ENCODE measurements around the gene PLA2G4D.

Gene PLA2G4D

DNA sequence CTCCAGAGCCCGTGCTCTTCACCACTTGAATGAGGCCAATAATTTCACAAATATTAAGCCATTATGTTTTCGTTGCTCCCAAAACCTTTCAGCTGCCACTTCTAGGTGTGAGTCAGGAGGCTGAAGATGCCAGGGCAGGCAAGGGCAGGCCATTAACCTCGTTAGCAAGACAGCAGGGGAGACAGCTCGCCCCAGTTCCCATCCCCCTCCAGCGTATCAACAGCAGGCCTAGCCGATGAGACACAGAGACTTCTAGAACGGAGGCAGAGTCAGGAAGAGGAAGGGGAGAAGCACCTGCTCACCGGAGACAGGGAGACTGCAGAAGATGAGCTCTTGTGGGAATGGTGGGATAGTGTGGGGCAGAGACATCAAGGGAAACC lies 45.6 kb downstream of the PLA2G4D start:
- no peak for DNase-seq

DNA sequence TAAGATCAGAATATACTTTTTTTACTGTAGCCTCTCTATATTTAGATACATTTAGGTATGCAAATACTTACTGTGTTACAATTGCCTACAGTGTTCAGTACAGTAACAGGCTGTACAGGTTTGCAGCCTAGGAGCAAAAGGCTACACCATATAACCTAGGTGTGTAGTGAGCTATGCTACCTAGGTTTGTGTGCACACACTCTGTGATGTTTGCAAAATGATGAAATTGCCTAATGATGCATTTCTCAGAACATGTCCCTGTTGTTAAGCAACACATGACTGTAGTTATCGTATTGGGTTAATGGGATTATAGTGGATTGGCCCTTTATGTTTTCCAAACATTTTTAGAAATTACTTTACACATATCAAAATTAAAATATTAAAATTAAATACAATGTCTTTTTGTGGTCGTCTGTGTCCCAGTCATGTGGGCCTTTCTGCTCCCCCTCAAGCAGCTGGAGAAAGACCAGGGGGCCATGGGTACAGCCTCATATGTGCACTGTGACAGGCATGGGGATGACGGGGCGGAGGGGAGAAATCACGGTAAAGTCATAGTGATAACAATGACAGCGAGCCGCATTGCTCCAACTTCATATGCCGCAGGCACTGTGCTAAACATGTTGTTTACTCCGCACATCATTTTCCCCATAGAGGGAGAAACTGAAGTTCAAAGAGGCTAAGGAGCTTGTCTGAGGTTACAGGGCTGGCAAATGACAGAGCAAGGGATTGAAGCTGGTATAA lies 46.1 kb downstream of the PLA2G4D start:
- DNase-seq = no peak

DNA sequence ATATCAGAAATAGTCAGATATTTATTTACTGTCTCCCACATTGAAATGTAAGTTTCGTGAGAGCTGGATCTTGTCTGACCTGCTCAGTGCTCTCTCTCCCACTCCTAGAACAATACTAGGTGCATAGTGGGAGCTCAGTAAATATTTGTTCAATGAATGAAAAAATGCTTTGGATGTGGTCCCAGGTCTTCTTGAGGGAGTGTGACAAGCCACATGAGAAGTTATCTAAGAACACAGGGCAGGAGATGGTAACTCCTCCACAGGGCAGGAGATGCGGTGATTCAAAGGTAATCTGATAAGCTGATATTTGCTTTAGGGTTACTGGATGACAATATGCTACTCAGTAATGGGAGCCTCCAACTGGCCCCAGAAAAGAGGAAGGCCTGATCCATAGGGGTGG lies 47.8 kb downstream of the PLA2G4D start:
- DNase-seq = no peak

DNA sequence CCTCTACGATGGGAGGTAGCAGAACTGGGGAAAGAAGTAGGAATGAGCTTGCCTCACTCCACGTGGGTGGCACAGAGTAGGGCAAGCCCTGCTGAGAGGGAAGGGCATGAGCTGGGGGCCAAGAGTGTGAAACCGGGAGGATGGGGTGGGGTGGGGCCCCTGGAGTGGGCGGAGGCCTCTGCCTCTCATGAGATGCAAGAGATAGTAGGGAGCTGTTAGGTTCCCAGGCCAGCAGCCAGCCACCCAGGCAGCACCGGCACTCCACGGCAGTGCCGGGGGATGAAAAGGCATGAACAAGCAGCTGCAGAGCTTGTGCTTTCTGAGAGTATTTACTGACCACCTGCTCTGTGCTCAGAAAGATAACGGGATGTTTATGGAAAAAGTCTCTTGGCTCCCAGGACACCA lies 49.1 kb downstream of the PLA2G4D start:
- no peak for DNase-seq

DNA sequence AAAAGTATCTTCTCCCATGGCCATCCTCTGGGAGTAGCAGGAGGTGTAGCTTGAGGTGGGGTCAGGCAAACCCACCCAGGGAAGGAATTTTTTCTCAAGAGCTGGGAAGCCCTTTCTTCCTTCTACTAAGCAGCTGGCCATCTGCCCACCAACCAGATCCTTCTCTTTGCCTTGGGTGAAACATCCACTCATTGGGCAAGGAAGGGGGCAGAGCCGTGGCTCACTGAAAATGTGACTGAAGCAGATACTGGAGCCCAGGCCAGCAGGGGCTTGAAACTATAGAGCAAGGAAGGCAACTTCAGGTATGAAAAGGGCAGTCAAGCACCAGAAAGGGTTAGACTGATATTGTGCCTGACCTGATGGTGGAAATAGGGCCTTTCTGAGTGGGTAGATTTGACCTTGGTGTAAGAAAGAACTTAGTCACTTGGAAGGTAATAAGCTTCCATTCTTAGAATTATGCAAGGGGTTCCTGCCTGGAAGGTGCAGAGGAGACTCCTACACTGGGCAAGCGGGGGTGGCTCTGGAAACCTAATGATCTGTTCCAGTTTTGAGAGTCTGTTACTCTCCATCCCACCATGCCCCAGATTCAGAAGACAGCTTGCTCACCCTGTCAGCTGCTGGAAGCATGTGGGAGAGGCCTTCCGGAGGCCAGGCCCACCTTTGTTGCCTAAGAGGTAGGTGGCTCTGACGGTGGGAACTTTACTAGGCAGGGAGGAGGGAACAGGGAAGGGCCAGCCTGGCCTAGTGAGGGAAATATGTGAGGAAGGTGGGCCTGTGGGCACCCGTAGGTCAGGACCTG lies 51.6 kb downstream of the PLA2G4D start:
- no peak for DNase-seq

DNA sequence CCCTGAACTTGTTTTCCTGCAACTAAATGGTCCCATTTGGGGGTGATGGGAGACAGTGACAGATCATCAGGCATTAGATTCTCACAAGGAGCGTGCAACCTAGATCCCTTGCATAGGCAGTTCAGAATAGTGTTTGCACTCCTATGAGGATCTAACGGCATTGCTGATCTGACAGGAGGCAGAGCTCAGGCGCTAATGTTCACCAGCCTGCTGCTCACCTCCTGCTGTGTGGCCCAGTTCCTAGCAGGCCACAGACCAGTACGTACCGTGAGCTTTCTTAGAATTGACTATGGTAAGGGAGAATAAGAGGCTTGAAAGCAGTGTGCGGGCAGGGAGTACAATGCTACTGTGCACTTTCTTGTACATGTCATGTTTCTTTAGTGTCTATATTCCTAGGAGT lies 56.0 kb downstream of the PLA2G4D start:
- no peak for DNase-seq

DNA sequence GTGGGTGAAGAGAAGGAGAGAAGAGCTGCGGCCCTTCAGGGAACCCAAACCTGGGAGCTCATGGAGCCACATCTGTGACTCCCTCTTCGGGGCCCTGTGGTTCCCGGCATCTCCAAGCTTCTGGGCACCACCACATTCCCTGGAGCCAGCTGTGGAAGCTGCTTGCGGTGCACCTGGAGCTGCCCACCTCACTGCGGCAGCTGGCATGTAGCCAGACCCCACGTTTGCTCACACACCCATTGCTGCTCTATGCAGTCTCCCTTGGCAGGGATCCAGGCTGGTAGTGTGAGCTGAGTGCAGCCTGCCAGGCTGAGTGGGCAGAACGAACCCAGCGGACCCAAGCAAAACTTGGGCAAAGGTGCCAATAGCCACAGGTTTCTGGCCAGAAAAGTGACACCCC lies 56.7 kb downstream of the PLA2G4D start:
- peak; percentile 2 for DNase-seq

DNA sequence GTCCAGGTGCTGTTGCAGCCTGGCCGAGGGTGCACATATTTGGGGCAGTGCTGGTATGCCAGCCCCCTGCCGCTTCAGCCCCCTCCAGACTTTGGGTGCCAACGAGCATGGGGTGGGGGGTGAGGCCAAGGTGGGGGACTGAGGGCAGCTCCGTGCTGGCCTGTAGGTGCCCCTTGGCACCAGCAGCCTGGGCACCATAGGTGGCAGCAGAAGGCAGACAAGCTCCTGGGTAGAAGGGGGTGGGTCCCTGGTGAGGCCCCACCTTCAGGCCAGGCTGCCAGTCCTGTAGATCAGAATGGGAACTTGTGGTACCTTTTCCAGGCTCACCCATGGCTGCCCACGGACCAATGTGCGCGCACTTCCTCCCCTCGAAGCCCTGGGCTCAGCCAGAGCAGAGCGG lies 57.4 kb downstream of the PLA2G4D start:
- DNase-seq = no peak

DNA sequence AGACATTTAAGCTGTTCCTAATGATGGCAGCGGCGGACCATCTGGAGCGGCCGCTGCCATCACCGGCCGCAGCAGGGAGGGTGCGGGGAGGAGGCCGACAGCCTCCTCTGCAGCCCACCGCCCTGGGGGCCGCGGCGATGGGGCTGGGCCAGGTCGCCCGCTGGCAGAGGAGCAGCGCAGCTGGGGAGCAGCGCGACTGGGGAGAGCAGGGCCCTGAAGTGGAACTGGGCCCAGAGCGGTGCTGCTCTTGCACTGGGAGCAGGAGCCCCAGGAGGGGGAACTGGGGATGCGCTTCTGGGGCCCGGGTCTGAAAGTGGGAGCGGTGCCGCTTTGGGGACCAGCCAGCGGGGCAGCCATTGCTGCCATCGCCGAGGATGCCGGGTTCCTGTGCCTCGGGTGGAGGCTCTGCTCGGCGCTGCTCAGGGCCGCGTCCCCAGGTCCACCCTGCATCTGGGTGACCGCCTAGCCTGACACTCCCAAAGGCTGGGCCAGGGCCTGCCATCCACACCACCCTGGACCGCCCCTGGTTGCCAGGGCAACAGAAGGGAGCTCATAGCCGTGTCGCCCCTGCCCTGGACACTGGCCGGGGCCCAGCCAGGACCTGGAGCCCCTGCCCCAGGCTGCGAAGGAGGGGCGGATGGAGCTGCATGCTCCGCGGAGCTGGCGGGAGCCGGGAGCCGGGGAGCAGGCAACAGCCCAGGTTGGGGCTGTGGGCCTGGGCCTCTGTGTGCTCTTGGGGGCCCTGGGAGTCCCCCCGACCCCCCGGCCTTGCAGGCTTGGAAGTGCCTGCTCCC lies 58.1 kb downstream of the PLA2G4D start:
- no peak for DNase-seq

DNA sequence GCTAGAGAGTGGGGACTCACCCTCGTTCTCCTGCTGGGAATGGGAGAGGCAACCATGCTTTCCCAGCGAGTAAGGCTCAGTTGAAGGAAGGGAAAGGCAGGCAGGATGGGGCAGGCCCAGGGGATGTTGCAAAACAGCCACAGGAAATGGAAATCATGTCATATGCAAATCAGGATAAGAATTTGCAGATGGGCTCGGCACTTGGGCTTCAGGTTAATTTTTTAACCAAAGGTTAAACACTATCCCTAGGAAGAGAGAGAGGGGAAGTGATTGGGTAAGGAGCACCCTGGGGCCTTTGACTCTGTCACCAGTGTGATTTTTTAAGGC lies 59.0 kb downstream of the PLA2G4D start:
- DNase-seq = no peak

DNA sequence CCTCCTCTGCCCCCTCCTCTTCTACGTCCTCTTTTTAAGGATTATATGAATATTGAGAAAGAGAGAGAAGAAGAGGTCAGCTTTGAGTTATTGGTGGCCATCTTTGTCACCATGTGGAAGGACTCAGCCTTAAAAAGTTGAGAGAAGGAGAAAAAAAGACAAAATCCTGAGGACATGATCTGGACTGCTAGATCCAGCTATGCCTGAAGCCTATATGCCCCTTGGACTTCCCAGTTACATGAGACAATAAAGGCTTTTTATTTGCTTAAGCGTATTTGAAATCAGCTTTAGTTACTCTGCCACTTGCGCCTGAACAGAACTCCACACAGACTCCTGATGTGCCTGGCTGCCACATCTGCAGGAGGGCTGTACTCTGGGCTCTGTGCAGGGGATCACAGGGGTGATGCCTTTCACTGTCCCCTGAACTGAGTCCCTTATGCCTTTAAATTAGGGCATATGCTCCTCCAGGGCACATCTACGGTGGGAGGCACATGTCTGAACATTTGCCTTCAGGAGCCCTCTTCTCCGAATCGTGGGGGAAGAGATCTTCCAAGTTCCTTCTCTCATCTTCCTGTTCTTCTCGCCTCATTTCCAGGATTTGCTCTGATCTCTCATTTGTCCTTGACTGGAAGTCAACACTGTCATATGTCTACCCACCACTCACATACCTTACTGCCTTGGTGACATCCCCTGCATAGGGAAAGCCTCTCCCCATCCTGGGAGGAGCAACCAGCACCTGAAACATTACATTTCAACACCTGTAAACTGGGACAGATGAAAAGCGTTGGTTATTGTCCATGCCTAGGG lies 59.5 kb downstream of the PLA2G4D start:
- no peak for DNase-seq

DNA sequence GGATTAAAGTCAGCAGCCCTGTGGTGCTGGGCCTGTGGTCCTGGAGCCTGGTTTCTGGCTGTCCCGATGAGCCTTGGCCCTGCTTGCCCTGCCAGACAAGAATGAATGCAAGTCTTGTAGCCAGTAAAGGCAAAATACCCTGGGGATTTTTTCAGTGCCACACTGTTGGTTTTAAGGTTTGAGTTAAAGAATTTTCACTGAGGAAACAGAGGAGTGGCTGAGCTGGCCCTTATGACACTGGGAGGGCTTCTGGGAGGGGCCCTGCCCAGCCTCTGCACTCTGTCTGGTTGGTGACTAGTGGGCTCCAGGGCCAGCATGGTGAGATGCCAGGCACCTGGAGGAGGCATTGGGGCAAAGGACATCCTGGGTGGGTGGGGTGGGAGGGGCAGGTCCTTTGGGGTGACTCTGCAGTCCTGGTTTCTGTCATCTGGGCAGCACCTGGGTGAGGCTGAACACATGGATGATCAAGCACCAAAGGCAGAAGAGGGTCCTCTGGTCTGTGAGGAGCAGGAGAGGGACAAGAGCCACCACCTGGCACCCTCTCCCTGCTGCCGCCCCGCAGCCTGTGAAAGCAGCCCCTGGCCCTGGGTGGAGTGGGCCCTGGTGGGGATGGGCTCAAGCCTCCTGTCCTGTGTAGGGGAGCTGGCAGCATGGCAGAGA lies 61.0 kb downstream of the PLA2G4D start:
- no peak for DNase-seq

DNA sequence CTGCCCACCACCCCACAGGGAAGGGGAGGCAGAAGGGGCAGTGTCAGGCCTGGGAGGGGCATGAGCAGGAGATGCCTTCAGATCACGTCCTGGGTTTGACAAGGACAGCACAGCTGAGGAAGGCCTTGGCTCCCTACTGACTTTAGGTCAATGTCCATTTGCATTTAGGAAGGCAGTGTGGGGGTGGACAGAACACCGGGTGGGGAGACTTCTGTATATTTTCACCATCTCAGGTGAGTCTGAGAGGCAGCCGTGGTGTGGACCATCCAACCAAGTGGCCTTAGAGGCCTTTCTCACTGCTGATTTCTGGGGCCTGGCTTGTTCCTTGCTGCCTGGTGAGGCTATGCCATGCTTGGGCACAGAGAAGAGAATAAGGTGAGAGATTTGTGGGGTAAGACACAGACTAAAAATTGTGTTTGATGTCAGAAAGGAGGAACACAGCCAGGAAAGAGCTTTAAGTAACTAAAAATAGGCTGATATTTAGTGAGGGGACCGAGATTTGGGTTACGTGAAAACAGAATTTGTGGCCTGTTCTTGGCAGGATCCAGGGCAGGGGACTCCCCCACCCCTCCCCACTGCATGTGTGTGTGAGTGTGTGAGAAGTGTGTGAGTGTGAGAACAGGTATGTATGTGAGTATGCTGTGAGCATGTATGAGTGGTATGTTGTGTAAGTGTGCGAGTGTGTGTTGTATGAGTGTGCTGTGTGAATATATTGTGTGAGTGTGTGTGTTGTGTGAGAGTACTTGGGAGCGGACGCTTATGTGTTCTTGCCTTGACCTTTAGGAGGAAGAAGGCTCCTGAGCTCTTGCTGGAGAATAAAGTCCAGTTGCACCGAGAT lies 61.8 kb downstream of the PLA2G4D start:
- no peak for DNase-seq

DNA sequence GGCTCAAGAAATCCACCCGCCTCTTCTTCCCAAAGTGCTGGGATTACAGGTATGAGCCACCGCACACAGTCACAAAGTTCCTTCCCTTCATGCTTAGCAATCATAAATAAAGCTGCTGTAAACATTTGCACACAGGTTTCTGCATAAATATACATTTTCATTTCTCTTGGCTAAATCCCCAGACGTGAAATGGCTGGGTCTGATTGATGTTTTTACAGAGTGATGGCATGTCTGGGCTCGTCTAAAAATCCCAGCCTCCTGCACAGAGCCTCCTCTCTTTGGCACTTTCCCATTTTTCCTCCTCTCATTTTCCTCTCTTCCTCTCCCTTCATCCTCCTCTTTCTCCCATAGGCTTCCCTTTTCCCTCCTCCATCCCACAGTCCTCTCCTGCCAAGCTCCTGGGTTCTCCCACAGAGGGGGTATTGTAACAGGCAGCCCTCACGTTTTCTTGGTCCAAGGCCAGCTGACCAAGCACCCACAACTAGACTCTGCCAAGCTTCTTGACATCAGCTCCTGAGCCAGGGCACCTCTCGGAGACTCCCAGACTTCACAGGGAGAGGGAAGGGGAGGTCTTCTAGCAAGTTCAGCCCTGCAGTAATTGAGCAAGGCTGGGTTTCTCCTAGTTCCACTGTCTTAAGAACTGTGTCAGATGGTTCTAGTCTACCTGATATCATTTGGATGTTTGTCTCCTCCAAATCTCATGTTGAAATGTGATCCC lies 63.0 kb downstream of the PLA2G4D start:
- DNase-seq = no peak

DNA sequence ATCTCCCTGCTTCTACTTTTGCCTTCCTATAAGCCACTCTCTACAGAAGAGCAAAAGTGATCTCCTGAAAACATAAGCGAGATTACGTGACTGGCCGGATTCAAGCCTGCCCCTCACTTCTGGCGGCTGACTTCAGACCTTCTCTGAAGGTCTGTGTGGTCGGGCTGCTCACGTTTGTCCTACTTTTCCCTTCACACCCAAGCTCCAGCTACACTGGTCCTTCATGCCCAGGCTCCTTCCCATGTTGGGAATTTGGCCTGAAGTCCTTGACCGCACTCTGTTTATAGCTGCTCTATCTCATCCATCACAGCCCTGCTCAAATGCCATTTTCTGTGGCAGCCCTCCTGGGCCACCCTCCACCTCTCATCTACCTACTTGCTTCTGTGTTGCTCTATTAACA lies 66.8 kb downstream of the PLA2G4D start:
- no peak for DNase-seq

DNA sequence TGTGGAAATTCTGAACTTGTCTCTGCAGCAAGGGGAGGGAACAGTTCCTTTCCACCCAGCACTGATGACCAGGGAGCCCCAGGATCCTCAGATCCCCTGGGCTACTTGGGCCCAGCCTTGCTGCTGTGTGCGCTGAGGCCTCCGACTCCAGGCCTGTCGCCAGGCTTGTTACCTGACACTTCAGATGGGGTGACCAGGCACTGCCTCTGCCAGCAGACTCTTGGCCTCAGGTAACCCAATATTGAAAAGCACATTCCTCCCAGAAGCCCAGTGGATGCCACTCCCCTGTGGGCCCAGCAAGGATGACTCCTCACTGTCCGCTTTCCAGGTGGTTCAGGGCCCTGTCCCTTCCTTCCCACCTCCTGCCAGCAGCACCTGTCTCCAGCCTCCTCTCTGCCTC lies 70.1 kb downstream of the PLA2G4D start:
- no peak for DNase-seq

DNA sequence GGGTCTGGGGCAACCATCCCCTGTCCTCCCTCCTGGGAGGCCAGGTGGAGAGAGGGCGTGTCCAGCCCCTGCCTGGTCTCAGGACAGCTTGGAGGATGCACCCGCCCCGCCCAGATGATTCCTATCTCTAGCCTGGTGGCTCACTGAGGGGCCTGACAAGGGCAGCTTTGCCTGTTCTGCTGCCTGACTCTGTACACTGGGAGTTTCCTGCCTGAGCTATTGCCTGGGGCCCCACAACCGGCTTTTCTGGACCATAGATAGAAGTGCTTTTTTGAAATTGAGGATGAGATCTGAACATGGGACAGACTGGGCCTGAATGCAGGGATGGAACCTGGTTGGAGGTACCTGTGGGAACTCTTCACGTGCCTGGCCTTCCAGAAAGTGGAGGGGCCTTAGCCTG lies 72.8 kb downstream of the PLA2G4D start:
- no peak for DNase-seq

DNA sequence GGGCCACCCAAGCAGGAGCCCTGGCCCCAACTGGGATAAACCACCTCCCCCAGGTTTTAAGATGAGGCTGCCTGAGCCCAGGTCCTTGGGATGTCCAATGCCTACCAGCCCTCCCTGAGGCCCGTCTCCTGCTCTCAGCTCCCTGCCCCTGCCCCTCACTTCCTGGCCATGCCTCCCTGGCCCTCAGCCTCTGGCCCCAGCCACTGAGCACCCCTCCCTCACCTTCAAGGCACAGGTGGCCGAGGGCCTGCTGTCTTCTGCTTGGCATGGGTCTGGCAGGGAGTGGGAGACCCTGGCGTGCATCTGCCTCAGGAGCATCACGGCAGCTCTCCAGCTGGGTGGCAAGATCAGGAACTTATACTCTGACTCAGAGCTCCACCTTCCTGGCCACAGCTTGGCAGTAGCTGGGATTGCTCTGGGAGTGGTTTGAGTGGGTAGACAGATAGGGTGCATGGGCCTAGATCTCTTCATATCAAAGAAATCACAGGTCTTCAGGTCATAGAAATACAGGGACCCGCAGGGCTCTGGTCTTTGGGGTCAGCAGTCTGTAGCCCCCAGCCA lies 73.6 kb downstream of the PLA2G4D start, which contains the start of gene PLA2G4E:
Gene PLA2G4E (minus strand): TSS at position 330 of the 561 bp plus-strand sequence. CDS start 12 bp downstream, at position 318.
- DNase-seq = no peak

DNA sequence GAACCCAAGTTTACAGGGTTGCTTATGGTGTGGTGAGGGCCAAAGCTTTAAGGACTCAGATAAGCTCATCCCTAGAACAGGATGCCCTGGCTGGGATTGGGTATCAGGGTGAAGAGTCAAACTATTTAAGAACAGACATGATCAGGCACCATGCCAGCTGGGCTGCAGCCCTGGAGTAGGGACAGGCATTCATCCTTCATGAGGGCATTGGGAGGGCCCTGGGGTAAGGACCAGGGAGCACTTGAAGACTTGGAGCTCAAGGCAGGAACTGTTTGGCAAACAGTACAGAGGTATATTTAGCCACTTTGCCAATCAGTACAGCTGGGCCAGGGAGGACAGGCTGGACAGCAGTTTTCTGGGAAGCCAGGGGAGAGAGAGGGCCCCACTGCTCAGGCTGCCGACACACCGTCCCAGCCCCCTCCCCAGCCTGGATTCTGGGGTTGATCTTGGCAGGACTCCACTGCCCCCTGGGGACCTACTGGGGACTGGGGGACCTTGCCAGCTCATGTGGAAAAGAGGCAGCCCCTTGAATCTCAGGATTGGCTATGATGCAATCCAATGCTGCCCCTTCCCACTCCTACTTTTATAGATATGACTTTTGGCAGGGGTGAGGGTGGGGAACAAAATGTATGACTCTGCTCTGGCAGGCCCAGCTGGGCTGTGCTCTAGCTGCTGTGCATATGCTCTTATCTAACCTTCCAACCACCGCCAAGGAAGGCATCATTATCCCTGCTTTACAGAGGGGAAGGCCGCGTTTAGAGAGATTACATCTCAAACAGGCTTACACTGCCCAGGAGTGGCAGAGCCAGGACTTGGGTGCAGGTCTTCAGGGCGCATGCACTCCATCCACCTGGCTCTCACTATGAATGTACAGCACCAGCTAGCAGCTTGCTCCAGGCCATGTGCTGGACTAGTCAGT lies 75.8 kb downstream of the PLA2G4D start:
- DNase-seq = no peak

Measured in NCI-H2107 (cell line).